NCI-H2196 (cell line): Measurements from ENCODE around the gene APBB2.
A peak's percentile ranks its signal among the peaks of the same experiment; 100 is the strongest.

Source experiments
- DNase-seq: peaks from one replicate; lab custom pipeline; 2025; ENCODE audit not compliant: unreplicated experiment; lab: John Stamatoyannopoulos, UW

The APBB2 gene

GRCh38 chr4:41216294-41217019 is 2.1 kb upstream of the APBB2 start:
- peak; percentile 76 for DNase-seq

GRCh38 chr4:41215969-41216293 is 1.6 kb upstream of the APBB2 start:
- DNase-seq = no peak

GRCh38 chr4:41215155-41215554 is 813 bp upstream of the APBB2 start:
- no peak for DNase-seq

GRCh38 chr4:41214825-41215146 is 444 bp upstream of the APBB2 start:
- DNase-seq = no peak

GRCh38 chr4:41213625-41214135 is 662 bp downstream of the APBB2 start:
- DNase-seq = no peak

GRCh38 chr4:41212616-41213203 is 1.6 kb downstream of the APBB2 start:
- no peak for DNase-seq

GRCh38 chr4:41211951-41212615 is 2.3 kb downstream of the APBB2 start:
- DNase-seq = no peak

GRCh38 chr4:41209901-41210300 is 4.4 kb downstream of the APBB2 start:
- no peak for DNase-seq

- DNase-seq = no peak
Observed at GRCh38 chr4:41209187-41209586, 5.2 kb downstream of the APBB2 start.

GRCh38 chr4:41207291-41207831 is 7.0 kb downstream of the APBB2 start:
- DNase-seq = no peak

GRCh38 chr4:41205854-41206460 is 8.4 kb downstream of the APBB2 start:
- no peak for DNase-seq

GRCh38 chr4:41205130-41205529 is 9.2 kb downstream of the APBB2 start:
- DNase-seq = no peak

GRCh38 chr4:41204400-41204978 is 9.9 kb downstream of the APBB2 start:
- DNase-seq = peak; percentile 25

- no peak for DNase-seq
Observed at GRCh38 chr4:41203841-41204240, 10.5 kb downstream of the APBB2 start.

GRCh38 chr4:41202820-41203568 is 11.3 kb downstream of the APBB2 start:
- DNase-seq = no peak

- no peak for DNase-seq
Observed at GRCh38 chr4:41202356-41202755, 12.0 kb downstream of the APBB2 start.

GRCh38 chr4:41200486-41201017 is 13.8 kb downstream of the APBB2 start:
- no peak for DNase-seq

- no peak for DNase-seq
Observed at GRCh38 chr4:41199788-41200187, 14.6 kb downstream of the APBB2 start.

- no peak for DNase-seq
Observed at GRCh38 chr4:41197996-41198395, 16.3 kb downstream of the APBB2 start.

- DNase-seq = no peak
Observed at GRCh38 chr4:41197495-41197894, 16.8 kb downstream of the APBB2 start.
